Gastroesophageal sphincter (tissue), 4 donors: Measurements from ENCODE around the gene CDH6. TPM values are rescaled to one million over a fixed set of nuclear protein-coding genes. Genes with fewer than 3 reads are reported as not detected.

Experiments used
- ATAC-seq: fragments of 150-250 bp; one replicate; pipeline ENCODE4 v1.9.1; 2016; ENCODE audit warnings: mild to moderate bottlenecking, moderate library complexity
- H3K27ac ChIP-seq, 4 donors: fragments of 200-600 bp; sonication (generic) in 3 of 4; 1 replicate in 3 of 4; 2 replicates in 1 of 4; pipeline ENCODE4 v1.5.1; 2016 to 2019
- H3K27me3 ChIP-seq: fragments of 200-600 bp; sonication (generic); one replicate; pipeline ENCODE4 v1.5.1; 2019
- H3K36me3 ChIP-seq, 2 donors: fragments of 200-600 bp; sonication (generic); one replicate each; pipeline ENCODE4 v1.5.1; 2019; ENCODE audit warnings: control low read depth in 1 of 2
- H3K4me1 ChIP-seq, 3 donors: fragments of 200-600 bp; sonication (generic); 1 replicate in 2 of 3; 2 replicates in 1 of 3; pipeline ENCODE4 v1.5.1; 2016 to 2019; ENCODE audit warnings: control low read depth in 2 of 3
- H3K4me3 ChIP-seq, 2 donors: fragments of 200-600 bp; sonication (generic); one replicate each; pipeline ENCODE4 v1.5.1; 2019; ENCODE audit warnings: mild to moderate bottlenecking in 1 of 2, moderate library complexity in 1 of 2
- H3K9me3 ChIP-seq, 3 donors: fragments of 200-600 bp; sonication (generic); one replicate each; pipeline ENCODE4 v1.5.1; 2017 to 2019; ENCODE audit warnings: control low read depth in 2 of 3
- CTCF ChIP-seq, 4 experiments: fragments of 200-600 bp in 2 of 4; fragments of 450-650 bp in 2 of 4; sonication (generic) in 1 of 4; IDR thresholded peaks; one replicate each; pipeline ENCODE4 v1.5.1; 2017 to 2019; ENCODE audit warnings: antibody characterized with exemption in 4 of 4, mild to moderate bottlenecking in 2 of 4, moderate library complexity in 2 of 4
- EP300 ChIP-seq: sonication (generic); formaldehyde crosslinking; IDR thresholded peaks from one replicate; pipeline ENCODE4 v1.6.1; 2017; ENCODE audit warnings: antibody characterized with exemption, mild to moderate bottlenecking
- POLR2A ChIP-seq, 2 donors: fragments of 450-650 bp; IDR thresholded peaks; one replicate each; pipeline ENCODE4 v1.6.1; 2017; ENCODE audit warnings: antibody characterized with exemption in 2 of 2, mild to moderate bottlenecking in 2 of 2, moderate library complexity in 1 of 2
- POLR2AphosphoS5 ChIP-seq: sonication (generic); formaldehyde crosslinking; IDR thresholded peaks from one replicate; pipeline ENCODE4 v1.6.1; 2017; ENCODE audit warnings: antibody characterized with exemption
- WGBS, 2 donors: methylation state at CpG; one replicate each; pipeline ENCODE4 v1.1.5; 2018; ENCODE audit warnings: low coverage in 1 of 2; 5-methylcytosine and 5-hydroxymethylcytosine counted together
- total RNA-seq, 4 donors: library from RNA; depleted of rRNA; stranded (reverse); fragments of >200 nt; gene quantifications; one replicate each; pipeline ENCODE4 v1.1.0, GENCODE V29; 2016

The CDH6 gene
- total RNA-seq, 4 donors from 2014 or later, result 5.5 to 10.9 (median 8.4) TPM

GRCh38 chr5:31343946-31344345, 150.5 kb downstream of the CDH6 start:
- no peak overlapping the region for H3K4me3 ChIP-seq
- 44 to 94% methylated on average over 2 of the region's 3 CpGs for WGBS, 2 donors
- H3K9me3 ChIP-seq, result no peaks in the 10 kb centered on the region
- no peaks in the 10 kb centered on the region for H3K36me3 ChIP-seq
- TF ChIP-seq EP300, result no peak
- TF ChIP-seq POLR2A (IDR thresholded peaks at IDR 0.05), result no peak
- no peak for TF ChIP-seq CTCF (IDR thresholded peaks at IDR 0.05)
- no peak for TF ChIP-seq POLR2AphosphoS5
- H3K27me3 ChIP-seq, result no peaks in the 10 kb centered on the region
- no peaks in the 10 kb centered on the region for H3K4me1 ChIP-seq
- ATAC-seq, result no peak
- no peak overlapping the region for H3K27ac ChIP-seq

GRCh38 chr5:31346896-31347551, 153.5 kb downstream of the CDH6 start:
- no peaks in the 10 kb centered on the region for H3K36me3 ChIP-seq
- H3K4me1 ChIP-seq, result no peaks in the 10 kb centered on the region
- 65 to 86% methylated on average over 3 of the region's 3 CpGs for WGBS, 2 donors
- ATAC-seq, result no peak
- H3K27me3 ChIP-seq, result no peaks in the 10 kb centered on the region
- H3K27ac ChIP-seq, result no peak overlapping the region
- no peak for TF ChIP-seq CTCF (IDR thresholded peaks at IDR 0.05)
- TF ChIP-seq EP300, result no peak
- TF ChIP-seq POLR2AphosphoS5, result no peak
- no peak for TF ChIP-seq POLR2A (IDR thresholded peaks at IDR 0.05)
- H3K9me3 ChIP-seq, result no peaks in the 10 kb centered on the region
- no peak overlapping the region for H3K4me3 ChIP-seq

DNA sequence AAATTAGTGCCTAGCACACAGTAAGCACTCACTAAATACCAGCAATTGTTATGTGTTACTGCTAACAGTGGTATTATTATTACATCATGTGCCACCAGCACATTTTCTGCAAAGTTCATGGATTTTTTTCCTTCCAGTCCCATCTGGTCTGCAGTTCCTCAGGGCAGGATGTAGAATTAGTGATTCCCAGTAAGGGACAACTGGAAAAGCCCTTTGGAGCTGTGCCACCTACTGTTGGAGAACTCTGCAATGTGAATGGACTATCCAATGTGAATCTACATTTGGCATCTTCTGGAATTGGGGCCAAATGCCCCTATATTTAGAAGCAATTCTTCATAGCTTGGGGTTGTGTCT, 154.0 kb downstream of the CDH6 start:
- no peaks in the 10 kb centered on the region for H3K4me1 ChIP-seq
- ATAC-seq, result no peak
- TF ChIP-seq POLR2A (IDR thresholded peaks at IDR 0.05) (no peak), EP300 (no peak), CTCF (IDR thresholded peaks at IDR 0.05) (no peak), POLR2AphosphoS5 (no peak)
- no peaks in the 10 kb centered on the region for H3K9me3 ChIP-seq
- no peaks in the 10 kb centered on the region for H3K36me3 ChIP-seq
- H3K4me3 ChIP-seq, result no peak overlapping the region
- no peak overlapping the region for H3K27ac ChIP-seq
- no peaks in the 10 kb centered on the region for H3K27me3 ChIP-seq

DNA sequence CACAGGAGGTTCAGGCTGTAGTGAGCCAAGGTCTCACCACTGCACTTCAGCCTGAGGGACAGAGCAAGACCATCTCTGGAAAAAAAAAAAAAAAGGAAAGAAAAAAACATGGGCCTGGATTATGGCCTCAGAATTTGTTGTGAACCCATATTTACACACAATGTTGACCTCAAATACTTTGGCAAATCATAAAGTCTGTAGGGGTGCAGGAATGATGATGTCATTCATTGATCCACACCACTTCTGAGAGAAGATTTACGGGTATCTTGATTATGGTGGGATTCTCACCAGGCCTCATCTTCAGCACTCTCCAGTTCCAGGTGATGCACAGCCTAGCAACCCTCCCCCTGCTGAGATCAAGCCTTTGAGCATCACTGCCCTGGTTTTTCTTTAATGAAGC, 156.9 kb downstream of the CDH6 start:
- Histone ChIP-seq H3K4me1 (no peaks in the 10 kb centered on the region), H3K4me3 (no peak overlapping the region), H3K9me3 (peaks cover 0 to 3% (median 0%) of the 10 kb centered on the region in 3 donors), H3K27ac (no peak overlapping the region), H3K36me3 (no peaks in the 10 kb centered on the region), H3K27me3 (no peaks in the 10 kb centered on the region)
- no peak for TF ChIP-seq CTCF (IDR thresholded peaks at IDR 0.05)
- TF ChIP-seq POLR2AphosphoS5, result no peak
- TF ChIP-seq EP300, result no peak
- no peak for TF ChIP-seq POLR2A (IDR thresholded peaks at IDR 0.05)
- ATAC-seq, result no peak
- 60 to 92% methylated on average over 1 of the region's 1 CpG for WGBS, 2 donors

DNA sequence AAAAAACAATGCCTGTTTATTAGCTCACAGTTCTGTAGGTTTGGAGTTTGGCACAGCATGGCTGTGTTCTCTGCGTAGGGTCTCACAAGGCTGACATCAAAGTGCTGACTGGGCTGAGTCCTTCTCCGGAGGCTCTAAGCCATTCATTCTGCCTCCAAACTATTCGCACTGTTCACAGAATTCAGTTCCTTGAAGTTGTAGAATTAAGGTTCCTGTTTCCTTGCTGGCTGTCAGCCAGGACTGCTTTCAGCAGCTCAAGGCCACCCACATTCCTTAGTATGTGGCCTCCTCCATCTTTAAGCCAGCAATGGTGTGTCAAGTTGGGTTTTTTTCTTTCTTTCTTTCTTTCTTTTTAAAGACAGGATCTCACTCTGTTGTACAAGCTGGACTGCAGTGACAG, 161.9 kb downstream of the CDH6 start:
- Histone ChIP-seq H3K4me1 (no peaks in the 10 kb centered on the region), H3K36me3 (no peaks in the 10 kb centered on the region), H3K9me3 (peaks cover 0 to 5% (median 0%) of the 10 kb centered on the region in 3 donors), H3K4me3 (no peak overlapping the region), H3K27ac (no peak overlapping the region), H3K27me3 (no peaks in the 10 kb centered on the region)
- TF ChIP-seq CTCF (IDR thresholded peaks at IDR 0.05), result no peak
- TF ChIP-seq POLR2AphosphoS5, result no peak
- TF ChIP-seq POLR2A (IDR thresholded peaks at IDR 0.05), result no peak
- no peak for TF ChIP-seq EP300
- no peak for ATAC-seq
- 64 to 81% methylated on average over 3 of the region's 3 CpGs for WGBS, 2 donors
